Testis (tissue), 2 donors: ENCODE results near the gene C4BPB.

Source experiments
- CTCF ChIP-seq, 3 experiments: fragments of 450-650 bp in 2 of 3; fragments of 200-600 bp in 1 of 3; sonication (generic) in 1 of 3; IDR thresholded peaks; one replicate each; pipeline ENCODE4 v1.5.1; 2016 to 2019; ENCODE audit warnings: antibody characterized with exemption in 3 of 3, mild to moderate bottlenecking in 2 of 3, moderate library complexity in 1 of 3
- POLR2A ChIP-seq: fragments of 450-650 bp; IDR thresholded peaks from one replicate; pipeline ENCODE4 v1.6.1; 2017; ENCODE audit warnings: antibody characterized with exemption, mild to moderate bottlenecking, moderate library complexity

GRCh38 chr1:207112616-207113296 is 24.1 kb downstream of the C4BPB start:
- no peak for TF ChIP-seq CTCF (IDR thresholded peaks at IDR 0.05)
- no peak for TF ChIP-seq POLR2A
